AG04450 (cell line): ENCODE data around the gene SFT2D3. TPM values are rescaled to one million over a fixed set of nuclear protein-coding genes. Genes with fewer than 3 reads are reported as not detected.

ENCODE experiments used
- CTCF ChIA-PET: fragments of 300-600, 350-600 bp; formaldehyde crosslinking; extraction: SDS; loops from one replicate; lab custom pipeline; 2022; ENCODE audit warnings: antibody characterized with exemption, inconsistent platforms; lab: Charles Lee
- POLR2A ChIA-PET: fragments of 350-600 bp; formaldehyde crosslinking; extraction: SDS; loops from one replicate; lab custom pipeline; 2021; ENCODE audit warnings: antibody characterized with exemption, inconsistent platforms; lab: Yijun Ruan, JAX
- DNase-seq: peaks from one replicate; pipeline ENCODE4 v3.0.0-alpha.2; 2011; ENCODE audit warnings: low read depth, low spot score
- H3K27ac ChIP-seq: one replicate; pipeline ENCODE4 v1.5.1; 2012; ENCODE audit warnings: low read depth, low read length, control low read depth
- H3K27me3 ChIP-seq: one replicate; pipeline ENCODE4 v1.6.0; 2012; ENCODE audit warnings: low read length; ENCODE audit not compliant: control insufficient read depth, insufficient read depth
- H3K4me3 ChIP-seq: 2 replicates; pipeline ENCODE4 v1.5.1; 2011; ENCODE audit warnings: mild to moderate bottlenecking, low read depth, low read length, control low read depth
- H3K9me3 ChIP-seq: 2 replicates; pipeline ENCODE4 v1.5.1; 2012; ENCODE audit warnings: low read length; ENCODE audit not compliant: control insufficient read depth, insufficient read depth
- polyA plus RNA-seq: library from polyadenylated mRNA; depleted of rRNA; stranded (reverse); fragments of >200 nt; gene quantifications from 2 replicates; pipeline ENCODE4 v1.2.3, GENCODE V29; 2011
- TF ChIP-seq, protein P1 (sequence below): IDR thresholded peaks from 2 replicates; pipeline ENCODE4 v1.5.1; 2011; ENCODE audit warnings: low read depth, low read length, control low read depth, inconsistent platforms

SFT2D3 gene
- polyA plus RNA-seq, 1 experiment, result 5.3 TPM

DNA sequence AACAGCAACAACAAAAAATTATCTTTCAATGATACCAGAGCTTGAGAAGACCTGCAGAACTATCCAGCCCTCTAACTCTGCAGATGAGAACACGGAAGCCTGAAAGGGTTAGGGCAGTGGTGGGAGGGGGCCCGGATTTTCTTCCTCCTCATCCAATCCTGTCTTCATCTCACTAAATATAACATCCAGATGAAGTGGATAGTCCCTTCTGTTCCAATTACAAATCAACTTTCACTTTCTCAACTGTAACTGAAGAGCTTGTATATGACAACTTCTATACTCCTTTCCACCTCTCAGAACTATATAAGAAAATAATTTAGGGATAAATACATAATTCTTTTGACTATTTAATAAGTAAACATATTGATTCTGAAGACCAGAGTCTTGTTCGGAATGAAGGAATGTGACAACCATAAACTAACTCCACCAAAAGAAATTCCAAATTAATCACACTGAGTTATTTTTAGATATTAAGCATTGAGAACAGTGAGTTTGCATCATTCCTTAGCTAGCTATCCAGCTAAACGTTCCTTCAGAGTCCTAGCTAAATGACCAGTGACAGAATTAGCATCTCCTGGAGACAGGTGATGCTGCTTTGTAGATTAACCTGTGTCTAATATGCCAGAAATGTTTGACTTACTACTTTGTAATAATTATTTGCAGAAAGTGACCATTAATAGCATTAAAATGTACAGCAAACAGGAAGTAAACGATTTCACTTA lies 32.7 kb downstream of the SFT2D3 start:
- CTCF ChIA-PET, result interaction anchor here (0.6 to 1.6 kb wide), 2 partner anchors 11 to 17 kb away, joined by 3 read pairs; no protein-coding TSS in a partner anchor
- POLR2A ChIA-PET, result interaction anchor here (1.0 kb wide), 1 partner anchor 12 kb away, joined by 3 read pairs; no protein-coding TSS in a partner anchor
- TF ChIP-seq, protein P1, sequence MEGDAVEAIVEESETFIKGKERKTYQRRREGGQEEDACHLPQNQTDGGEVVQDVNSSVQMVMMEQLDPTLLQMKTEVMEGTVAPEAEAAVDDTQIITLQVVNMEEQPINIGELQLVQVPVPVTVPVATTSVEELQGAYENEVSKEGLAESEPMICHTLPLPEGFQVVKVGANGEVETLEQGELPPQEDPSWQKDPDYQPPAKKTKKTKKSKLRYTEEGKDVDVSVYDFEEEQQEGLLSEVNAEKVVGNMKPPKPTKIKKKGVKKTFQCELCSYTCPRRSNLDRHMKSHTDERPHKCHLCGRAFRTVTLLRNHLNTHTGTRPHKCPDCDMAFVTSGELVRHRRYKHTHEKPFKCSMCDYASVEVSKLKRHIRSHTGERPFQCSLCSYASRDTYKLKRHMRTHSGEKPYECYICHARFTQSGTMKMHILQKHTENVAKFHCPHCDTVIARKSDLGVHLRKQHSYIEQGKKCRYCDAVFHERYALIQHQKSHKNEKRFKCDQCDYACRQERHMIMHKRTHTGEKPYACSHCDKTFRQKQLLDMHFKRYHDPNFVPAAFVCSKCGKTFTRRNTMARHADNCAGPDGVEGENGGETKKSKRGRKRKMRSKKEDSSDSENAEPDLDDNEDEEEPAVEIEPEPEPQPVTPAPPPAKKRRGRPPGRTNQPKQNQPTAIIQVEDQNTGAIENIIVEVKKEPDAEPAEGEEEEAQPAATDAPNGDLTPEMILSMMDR, result no peak
- H3K27ac ChIP-seq, result no peak overlapping the region
- H3K27me3 ChIP-seq, result no peaks in the 10 kb centered on the region
- DNase-seq, result no peak
- H3K4me3 ChIP-seq, result no peak overlapping the region
- no peaks in the 10 kb centered on the region for H3K9me3 ChIP-seq

DNA sequence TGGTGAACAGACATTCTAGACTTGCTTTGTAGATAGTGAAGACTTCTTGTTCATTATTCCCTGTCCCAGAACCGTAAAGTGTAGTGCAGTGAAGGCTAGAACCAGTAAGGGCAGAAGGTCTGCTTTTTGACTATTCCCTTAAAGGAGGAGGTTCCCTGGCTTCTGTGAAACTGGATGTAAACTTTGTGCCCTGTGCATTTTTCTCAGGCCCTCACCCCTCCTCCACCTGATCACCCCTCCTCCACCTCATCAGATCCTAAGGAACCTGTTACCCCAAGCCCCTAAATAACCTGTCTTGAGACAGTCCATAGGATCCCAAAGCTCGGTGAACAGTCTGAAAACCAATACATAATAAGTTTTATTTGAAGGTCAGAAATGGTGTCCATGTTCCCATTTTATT lies 33.7 kb downstream of the SFT2D3 start:
- H3K4me3 ChIP-seq, result no peak overlapping the region
- ChIA-PET CTCF (interaction anchor here (1.6 kb wide), 1 partner anchor 10 kb away, joined by 3 read pairs; no protein-coding TSS in a partner anchor), POLR2A (interaction anchor here (1.0 kb wide), 1 partner anchor 11 kb away, joined by 3 read pairs; no protein-coding TSS in a partner anchor)
- H3K9me3 ChIP-seq, result no peaks in the 10 kb centered on the region
- TF ChIP-seq, protein P1, result no peak
- H3K27ac ChIP-seq, result no peak overlapping the region
- no peak for DNase-seq
- H3K27me3 ChIP-seq, result no peaks in the 10 kb centered on the region

DNA sequence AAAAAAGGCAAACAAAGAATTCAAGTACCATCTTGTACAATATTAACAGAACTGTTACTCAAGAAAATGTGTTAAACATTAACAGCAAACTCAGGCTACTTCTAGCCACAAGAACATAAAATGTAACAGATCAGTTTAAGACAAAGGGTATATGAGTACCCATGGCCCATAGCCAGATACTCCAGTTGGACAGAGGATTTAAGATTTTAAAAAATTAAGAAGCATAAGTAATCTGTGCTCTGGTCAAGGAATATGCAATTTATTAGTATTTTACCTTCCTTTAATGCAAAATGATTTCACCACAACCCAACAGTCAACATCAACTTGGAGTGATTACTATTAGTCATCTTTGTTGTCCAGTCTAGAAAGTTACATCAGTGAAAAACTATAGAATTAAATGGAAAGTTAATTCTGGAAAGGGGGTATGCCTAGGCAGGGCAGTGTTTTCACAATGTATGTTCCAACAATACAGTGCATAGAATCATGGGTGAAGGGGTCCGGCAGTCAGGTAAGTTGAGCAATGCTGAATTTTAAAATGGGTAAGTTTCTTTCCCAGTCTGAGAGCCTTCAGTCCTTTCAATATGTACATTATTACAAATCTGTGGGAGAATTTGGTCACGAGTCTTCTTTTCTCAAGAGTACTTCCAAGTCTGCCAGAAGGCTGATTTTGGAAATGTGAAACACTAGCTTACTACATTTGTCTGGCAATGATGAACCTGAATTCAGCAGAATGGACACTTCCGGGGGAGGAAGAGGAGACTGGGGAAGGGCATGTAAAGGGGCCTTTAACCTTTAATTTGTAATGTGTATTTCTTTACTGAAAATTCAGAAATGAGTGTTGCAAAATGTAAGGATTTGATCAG lies 34.5 kb downstream of the SFT2D3 start:
- POLR2A ChIA-PET, result no interaction called here
- CTCF ChIA-PET, result no interaction called here
- TF ChIP-seq, protein P1, result no peak
- Histone ChIP-seq H3K4me3 (no peak overlapping the region), H3K27me3 (no peaks in the 10 kb centered on the region), H3K9me3 (no peaks in the 10 kb centered on the region), H3K27ac (no peak overlapping the region)
- DNase-seq, result no peak

DNA sequence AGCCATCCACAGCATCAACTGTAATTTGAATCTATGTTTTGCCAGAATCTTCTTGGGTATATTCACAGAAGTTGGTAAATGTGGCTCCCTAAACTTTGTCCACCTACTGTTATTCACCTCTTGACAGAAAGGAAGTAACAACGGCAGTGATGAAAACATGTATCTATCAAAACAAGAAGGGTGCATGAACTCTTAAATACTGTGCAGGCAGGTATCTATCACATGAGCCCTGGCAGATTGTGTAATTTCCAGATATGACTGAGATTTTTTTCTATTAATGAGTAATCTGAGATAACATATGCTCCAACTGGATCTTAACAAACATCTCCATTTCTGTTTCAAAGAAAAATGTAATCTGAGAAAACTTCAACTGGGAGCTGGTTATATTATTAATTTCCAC lies 36.6 kb downstream of the SFT2D3 start:
- no peak overlapping the region for H3K4me3 ChIP-seq

More for the DNA sequence above, 36.6 kb downstream of the SFT2D3 start:
- TF ChIP-seq, protein P1, result no peak
- no peaks in the 10 kb centered on the region for H3K9me3 ChIP-seq
- CTCF ChIA-PET, result no interaction called here
- H3K27ac ChIP-seq, result no peak overlapping the region
- DNase-seq, result no peak
- POLR2A ChIA-PET, result no interaction called here
- H3K27me3 ChIP-seq, result no peaks in the 10 kb centered on the region
